Endothelial cell of umbilical vein (primary cell): Measurements from ENCODE around the gene MBOAT2.

Source experiments
- CTCF ChIP-seq, 2 donors: IDR thresholded peaks; 1 replicate in 1 of 2; 2 replicates in 1 of 2; pipeline ENCODE4 v1.5.1; 2011; ENCODE audit warnings: low read length in 2 of 2, mild to moderate bottlenecking in 2 of 2, moderate library complexity in 2 of 2, control low read depth in 1 of 2, inconsistent platforms in 1 of 2, low read depth in 1 of 2; ENCODE audit not compliant: insufficient read depth in 1 of 2; ENCODE audit errors: extremely low read depth in 1 of 2
- EZH2 ChIP-seq: IDR thresholded peaks from 2 replicates; pipeline ENCODE4 v1.6.1; 2012; ENCODE audit warnings: borderline replicate concordance, low read depth, mild to moderate bottlenecking, moderate library complexity, low read length, inconsistent platforms; ENCODE audit not compliant: severe bottlenecking
- FOS ChIP-seq: IDR thresholded peaks from 2 replicates; pipeline ENCODE4 v1.6.1; 2011; ENCODE audit warnings: mild to moderate bottlenecking, low read length, moderate library complexity, borderline replicate concordance; ENCODE audit not compliant: insufficient read depth
- JUN ChIP-seq: IDR thresholded peaks from 2 replicates; pipeline ENCODE4 v1.6.1; 2011; ENCODE audit warnings: borderline replicate concordance, low read depth; ENCODE audit not compliant: insufficient read length, insufficient read depth
- MAX ChIP-seq: IDR thresholded peaks from 2 replicates; pipeline ENCODE4 v1.6.1; 2011; ENCODE audit not compliant: insufficient read depth, insufficient read length
- MYC ChIP-seq: IDR thresholded peaks from one replicate; pipeline ENCODE4 v1.6.1; 2011; ENCODE audit warnings: mild to moderate bottlenecking, low read depth, low read length
- POLR2A ChIP-seq: IDR thresholded peaks from 2 replicates; pipeline ENCODE4 v1.6.1; 2012; ENCODE audit warnings: low read depth, mild to moderate bottlenecking, control low read depth, low read length
- POLR2AphosphoS5 ChIP-seq: IDR thresholded peaks from 2 replicates; pipeline ENCODE4 v1.6.1; 2012; ENCODE audit warnings: low read depth, mild to moderate bottlenecking, control low read depth, low read length, moderate library complexity; ENCODE audit not compliant: insufficient read depth

- TF ChIP-seq CTCF (IDR thresholded peaks at IDR 0.05; ENCODE audit: extremely low read depth in 1 of 2, insufficient read depth in 1 of 2, low read depth in 1 of 2, low read length in 2 of 2) (no peak), EZH2 (no peak), POLR2A (no peak), POLR2AphosphoS5 (no peak), MAX (no peak), MYC (no peak), JUN (no peak), FOS (no peak)
These were observed 9.1 kb downstream of the MBOAT2 start for GRCh38 chr2:8994386-8994785.
